Right lung (tissue), 5 donors: ENCODE measurements around the gene ARHGAP45. TPM values are rescaled to one million over a fixed set of nuclear protein-coding genes. Genes with fewer than 3 reads are reported as not detected.

ENCODE experiments used
- DNase-seq, 2 donors: peaks; one replicate each; pipeline ENCODE4 v3.0.0-alpha.2; 2013
- polyA plus RNA-seq, 5 donors: library from polyadenylated mRNA; unstranded; fragments of 120-200 nt; gene quantifications; one replicate each; pipeline versions ENCODE4 v1.2.1 to v1.2.3, GENCODE V29; 2013; ENCODE audit warnings: inconsistent platforms in 1 of 5, low replicate concordance in 1 of 5; ENCODE audit not compliant: insufficient read length in 5 of 5, insufficient read depth in 1 of 5

Gene ARHGAP45
- polyA plus RNA-seq, 5 donors = 7.8 to 15.8 (median 10.2) TPM

DNA sequence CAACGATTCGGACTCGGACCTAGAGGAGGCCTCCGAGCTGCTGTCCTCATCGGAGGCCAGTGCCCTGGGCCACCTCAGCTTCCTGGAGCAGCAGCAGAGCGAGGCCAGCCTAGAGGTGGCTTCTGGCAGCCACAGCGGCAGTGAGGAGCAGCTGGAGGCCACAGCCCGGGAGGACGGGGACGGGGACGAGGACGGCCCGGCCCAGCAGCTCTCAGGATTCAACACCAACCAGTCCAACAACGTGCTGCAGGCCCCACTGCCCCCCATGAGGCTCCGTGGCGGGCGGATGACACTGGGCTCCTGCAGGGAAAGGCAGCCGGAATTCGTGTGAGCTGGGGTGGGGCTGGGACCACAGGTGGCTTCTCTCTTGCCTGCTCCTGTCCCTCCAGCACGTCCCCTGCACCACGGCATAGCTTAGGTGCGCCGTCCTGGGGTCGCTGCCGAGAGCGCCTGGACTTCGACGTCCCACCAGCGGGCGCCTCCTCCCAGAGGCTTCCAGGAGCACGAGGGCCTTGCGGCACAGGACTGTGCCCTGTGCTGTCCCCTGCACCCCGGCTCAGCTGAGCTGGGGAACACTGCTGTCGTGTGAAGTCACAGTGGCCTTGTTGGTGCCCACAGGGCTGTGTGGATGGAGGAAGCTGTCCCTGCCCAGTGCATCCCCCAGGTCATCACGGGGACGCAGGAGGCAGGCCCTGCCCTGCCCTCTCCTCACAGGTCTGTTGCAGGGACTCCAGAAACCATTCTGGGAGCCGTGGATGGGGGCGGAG is 18.9 kb downstream of the ARHGAP45 start:
- DNase-seq = no peak

DNA sequence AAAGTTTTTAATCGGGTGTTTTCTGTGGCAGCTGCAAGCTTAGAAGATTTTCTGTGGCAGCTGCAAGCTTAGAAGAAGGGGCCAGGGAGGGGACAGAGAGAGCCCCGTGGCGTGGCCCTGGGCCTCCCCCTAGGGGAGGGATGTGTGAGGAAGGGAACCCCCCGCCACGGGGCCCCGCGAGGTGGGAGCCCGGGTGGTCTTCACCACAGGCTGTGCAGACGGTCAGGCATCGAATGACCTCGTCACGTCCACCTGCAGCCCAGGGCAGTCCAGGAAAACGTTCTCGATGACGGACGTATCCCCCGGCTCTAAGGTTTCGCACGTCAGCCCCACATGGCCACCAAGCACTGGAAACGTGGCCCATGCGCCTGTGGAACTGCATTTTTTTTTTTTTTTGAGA is 19.6 kb downstream of the ARHGAP45 start:
- no peak for DNase-seq

DNA sequence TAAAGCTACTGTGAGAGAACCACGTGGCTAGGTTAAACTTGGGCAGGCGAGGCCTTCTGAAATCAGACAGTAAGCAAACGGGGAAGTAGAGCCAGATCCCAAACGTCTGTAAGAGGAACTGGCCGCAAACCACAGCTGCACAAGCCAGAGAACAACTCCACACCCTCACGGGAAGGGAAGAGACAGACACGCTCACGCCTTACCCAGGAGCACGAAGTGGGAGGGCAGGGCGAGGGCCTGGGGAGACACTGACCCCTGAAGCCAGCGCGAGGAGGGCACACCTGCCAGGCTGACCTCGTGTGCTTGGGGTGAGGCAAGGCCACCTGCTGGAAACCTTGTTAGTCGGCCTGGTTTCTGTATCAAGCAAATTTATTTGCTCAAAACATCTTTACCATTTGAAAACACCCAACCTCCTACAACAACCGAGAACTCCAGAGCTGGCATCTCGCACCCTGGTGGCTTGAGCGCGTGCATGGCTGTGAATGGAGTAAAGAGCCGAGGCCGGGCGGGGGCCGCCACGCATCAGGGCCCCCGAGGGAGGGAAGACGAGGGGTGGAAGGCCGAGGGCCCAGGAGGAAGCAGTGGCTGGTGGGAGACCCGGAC is 20.9 kb downstream of the ARHGAP45 start:
- no peak for DNase-seq

DNA sequence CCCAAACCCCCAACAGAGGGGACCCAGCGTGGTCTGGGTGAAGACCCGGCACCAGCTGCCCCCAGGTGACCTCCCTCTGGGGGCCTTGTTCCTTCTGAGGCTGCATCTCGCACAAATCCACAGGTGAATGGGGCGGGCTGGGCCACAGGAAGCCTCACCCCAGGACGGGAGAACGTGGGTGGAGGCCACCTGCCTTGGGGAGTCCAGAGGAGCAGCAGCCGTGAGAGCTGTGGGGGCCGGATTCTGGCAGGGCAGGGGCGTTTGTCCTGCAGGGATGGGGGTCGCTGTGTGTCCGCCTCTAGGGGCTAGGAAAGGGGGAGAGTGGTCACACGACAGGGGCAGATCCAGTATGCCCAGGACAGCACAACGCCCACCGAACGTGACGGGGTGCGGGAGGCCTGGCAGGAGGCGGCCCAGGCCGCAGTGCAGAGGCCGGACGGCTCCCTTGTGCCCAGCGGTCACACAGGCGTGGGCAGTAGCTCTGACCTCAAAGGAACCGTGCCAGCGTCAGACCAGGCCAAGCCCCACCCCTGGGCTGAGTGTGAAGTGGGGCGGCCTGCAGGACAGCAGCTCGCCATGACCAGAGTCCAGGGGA is 21.5 kb downstream of the ARHGAP45 start:
- no peak for DNase-seq

DNA sequence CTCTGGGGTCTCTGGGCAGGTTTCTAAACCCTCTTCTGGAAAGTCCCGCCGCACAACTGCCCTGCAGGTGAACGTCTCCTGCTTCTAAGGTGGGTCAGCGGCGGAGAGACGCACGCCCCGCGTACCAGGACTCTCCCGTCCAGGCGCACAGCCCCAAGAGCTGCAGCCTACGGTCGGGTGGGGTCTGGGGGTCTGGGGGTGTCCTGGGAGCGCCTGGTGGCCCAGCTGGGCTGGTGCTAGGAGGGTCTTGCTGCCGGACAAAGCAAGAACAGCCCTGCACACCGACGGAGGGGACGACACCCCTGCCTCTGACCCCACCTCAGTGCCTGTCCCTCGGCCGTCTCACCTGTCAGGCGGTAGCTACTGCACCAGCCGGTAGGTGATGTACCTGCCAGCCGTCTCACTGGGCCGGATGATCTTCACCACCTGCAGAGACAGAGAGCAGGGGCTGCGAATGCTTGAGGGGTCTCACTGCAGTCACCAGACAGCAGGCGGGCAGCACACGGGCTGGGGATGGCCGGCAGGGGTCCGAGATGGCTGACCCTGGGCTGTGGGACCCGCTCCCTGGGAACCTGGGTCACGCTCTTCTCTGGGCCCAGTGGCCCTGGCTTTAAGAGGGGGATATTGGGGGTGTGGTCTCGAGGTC is 22.3 kb downstream of the ARHGAP45 start:
- no peak for DNase-seq

DNA sequence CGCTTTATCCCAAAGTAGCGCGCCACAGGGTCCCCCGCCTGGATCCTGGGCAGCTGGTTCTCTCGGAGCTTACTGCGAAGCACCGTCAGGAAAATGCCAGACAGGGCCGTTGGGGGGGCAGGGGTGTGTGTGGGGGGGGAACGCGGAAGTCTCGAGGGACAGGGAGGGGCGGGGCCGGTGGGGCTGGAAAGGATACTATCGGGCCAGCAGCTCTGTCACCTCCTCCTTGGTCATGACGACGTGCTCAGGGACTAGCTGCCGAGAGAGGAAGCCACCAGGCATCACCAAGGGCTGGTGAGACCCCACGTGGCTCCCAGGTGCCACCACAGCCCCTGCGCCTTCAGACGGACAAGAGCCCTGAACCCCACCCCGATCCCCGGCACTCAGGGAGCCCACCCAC is 22.9 kb downstream of the ARHGAP45 start:
- DNase-seq = no peak

DNA sequence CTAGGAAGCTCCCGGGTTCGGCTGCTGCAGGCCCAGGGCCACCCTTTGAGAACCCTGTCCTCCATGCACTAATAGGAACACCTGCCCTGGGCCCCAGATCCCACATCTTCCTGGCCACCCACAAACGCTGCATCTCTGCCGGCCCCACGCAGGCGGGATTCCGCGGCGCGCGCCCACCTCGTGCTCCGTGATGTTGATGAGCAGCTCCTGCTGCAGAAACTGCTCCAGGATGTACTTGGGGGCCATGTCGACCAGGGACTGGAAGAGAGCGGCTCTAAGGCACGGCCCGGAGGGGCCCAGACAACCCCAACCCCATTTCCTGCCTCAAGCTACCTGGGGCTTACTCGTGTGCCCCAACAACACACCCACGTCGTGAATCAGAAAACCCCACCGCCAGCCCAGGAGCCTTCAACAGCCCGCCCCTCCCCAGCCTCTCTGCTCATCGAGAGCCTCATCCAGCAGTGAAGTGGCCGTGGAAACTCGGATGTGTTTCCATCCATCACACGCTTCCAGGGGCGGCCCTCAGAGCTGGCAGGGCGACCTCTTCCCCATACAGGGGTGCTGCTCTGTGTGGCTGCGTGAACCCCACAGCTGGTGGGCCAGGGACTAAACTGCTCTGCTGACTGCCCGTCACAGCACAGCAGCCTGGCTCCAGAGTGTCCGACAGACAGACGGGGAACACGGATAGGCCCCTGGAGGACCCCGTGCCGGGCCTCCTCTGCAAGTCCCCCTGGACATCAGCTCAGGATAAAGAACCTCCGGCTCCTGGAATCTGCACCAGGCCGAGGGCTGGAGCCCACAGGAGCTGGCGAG is 24.0 kb downstream of the ARHGAP45 start:
- no peak for DNase-seq

DNA sequence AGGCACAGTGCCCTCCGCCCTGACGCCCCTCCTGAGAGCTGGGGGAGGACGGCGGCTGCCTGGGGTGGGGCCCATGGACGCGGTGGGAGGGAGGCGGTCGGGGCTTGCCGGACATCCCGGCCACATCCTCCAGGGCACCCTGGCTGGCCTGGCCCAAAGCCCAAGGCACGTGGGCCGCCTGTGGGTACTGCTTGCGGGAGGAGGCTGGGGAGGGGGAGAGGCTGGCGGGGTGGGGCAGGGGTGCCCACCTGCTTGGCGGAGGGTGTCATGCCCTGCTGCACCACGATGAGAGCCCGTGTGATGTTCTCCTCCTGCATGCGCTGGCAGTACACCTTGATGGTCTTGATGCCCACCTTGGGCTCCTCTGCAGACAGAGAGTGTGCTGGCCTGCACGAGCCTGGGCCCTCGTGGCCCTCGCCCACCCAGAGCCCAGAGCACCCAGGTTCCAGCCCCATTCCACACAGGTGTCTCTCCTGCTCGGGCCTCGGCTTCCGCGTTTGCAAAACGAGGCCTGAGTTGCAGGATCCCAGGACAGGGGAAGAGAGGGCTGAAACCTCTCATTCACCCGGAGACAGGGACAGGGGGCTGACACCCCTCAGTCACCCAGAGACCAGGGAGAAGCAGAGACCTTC is 24.7 kb downstream of the ARHGAP45 start:
- no peak for DNase-seq

DNA sequence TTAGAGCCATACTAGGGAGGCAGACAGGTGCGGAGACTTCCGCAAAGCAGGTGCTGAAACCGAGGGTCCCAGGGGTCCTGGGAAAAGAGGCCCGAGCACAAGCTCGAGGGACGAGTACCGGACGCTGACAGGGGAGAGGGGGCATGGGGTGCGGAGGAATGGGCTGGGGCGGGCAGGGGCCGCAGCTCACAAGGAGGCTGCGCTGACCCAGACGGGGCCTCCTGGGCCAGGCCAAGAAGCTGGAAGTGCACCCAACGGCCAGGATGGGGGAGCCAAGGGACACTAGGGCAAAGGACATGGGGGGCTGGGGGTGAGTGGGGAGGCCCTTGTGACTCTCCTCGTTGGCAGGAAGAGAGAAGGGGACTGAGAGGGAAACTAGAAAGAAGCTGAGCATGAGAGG is 26.4 kb downstream of the ARHGAP45 start:
- DNase-seq = no peak

DNA sequence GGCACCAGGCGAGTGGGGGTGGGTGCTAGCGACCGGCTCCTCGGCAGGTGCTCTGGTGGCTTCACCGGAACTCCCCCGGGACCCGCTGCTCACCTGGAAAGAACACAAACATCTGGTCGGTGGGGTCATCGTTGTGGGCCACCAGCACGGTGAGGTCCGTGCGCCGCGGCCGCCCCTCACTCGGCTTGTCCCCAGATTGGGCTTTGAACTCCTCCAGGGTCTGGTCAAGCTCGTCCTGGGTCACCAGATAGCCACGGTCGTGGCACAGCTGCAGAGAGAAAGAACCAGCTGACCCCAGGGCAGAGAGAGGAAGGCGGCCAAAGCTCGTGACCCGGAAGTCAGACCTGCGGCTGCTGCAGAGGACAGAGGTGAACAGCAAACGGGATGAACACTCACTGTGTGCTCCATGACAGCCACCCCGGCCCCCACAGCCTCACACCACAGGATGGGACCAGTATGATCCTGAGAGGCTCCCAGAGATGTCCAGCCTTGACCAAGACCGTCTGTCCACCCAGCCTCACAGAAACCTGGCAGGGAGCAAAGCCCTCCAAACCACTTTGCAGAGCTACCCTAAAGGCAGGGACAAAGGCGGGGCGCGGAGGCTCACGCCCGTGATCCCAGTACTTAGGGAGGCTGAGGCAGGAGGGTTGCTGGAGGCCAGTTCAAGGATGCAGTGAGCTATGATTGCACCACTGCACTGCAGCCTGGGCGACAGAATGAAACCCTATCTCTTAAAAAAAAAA is 27.0 kb downstream of the ARHGAP45 start:
- no peak for DNase-seq

DNA sequence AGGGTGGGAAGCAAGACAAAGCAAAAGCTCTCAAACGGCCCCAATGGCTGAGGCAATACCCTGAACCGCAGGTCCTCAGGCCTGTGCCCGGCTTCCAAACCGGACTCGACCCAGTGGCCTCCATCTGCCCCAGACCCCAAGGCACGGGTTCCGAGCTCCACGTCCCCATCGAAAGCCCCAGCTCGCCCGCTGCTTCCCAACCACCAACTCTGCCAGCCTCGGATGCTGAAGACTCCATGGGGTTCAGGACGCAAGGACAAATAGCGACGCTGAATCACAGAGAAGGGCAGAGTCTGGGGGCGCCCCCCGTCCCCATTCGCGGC is 27.6 kb downstream of the ARHGAP45 start:
- no peak for DNase-seq

DNA sequence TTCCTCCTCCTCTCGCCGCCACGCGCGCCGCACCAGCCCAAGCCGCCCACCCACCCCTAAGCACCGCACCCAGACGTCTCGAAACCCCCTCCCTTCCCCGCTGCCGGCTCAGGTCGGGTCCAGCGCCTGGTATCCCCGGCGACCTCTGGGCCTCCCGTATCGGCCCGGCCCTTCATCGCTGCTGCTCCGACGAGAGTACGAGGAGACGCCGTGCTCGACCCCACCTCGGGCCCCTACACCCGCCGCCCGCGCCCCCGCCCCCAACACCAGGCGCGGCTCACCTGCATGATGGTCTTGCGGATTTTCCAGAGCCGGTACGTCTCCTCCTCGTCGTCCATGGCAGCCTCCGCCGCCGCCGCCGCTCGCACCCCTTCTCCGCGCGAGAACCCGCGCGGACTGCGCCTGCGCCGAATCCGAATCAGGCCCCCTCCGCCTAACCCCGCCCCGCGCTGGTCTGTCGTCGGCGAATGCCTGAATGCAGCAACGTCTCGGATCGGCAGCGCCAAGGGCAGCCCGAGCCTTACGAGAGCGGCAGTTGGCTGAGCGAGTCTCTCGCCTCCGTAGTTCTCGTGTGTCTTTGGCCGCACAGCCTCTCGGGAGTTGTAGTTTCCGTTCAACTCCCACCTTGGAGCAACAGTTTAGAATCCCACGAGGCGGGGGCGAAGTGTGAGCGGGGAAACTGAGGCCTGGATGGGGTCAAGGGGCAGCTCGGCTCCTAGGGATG is 28.2 kb downstream of the ARHGAP45 start, which contains the start of gene POLR2E:
POLR2E (minus strand) TSS at position 398 of the 724 bp plus-strand sequence; CDS start at position 338, 60 bp downstream.
- DNase-seq = peak; percentile 98 to 99

DNA sequence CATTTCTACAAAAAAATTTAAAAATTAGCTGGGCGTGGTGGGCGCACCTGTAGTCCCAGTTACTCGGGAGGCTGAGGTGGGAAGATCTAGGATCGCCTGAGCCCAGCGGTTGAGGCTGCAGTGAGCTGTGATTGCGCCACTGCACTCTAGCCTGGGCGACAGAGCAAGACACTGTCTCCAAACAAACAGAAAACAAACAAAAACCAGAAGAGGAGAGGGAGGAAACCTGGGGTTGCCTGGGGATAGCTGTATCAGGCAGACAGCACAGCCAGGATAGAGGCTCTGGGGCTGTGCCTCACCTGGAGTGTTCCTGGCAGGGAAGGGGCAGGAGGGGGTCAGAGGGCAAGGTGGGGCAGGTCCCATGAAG is 30.8 kb downstream of the ARHGAP45 start:
- no peak for DNase-seq

DNA sequence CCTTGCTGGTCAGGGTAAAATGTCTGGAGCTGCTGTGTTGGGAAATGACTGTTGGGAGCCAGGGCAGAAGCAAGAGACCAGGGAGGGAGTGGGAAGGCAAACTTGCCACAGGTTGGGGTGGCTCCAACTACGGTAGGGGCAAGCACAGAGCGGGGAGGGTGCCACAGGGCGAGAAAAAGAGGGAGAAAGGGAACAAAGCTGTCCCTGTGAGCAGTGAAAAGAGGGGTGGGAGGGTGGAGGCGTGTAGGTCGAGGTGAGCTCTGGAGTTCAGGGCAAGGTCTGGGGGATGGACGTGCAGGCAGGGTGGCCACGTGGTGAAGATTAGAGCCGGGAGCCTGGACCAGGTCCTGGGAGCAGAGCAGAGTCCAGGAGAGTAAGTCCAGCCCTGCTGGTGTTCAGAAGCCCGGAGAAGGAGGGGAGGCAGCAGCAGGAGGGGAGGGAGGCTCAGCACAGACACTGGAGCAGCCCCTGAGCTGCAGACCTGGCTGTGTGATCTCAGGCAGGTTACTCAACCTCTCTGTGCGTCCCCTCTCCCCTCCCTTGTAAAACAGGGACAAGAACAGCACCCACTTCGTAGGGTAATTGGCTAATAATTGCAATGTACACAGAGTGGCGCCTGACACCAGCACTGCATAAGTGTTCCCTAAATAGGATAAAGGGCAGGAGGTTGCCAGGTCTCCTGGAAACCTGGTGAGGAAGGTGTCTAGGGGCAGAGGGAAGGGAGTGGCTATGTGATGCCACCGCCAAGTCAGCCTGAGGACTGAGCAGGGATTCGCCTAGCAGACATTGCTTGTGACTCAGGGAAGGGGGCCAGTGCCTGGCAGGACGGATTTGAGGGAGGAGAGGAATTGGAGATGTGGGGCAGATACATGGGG is 31.4 kb downstream of the ARHGAP45 start:
- DNase-seq = no peak

DNA sequence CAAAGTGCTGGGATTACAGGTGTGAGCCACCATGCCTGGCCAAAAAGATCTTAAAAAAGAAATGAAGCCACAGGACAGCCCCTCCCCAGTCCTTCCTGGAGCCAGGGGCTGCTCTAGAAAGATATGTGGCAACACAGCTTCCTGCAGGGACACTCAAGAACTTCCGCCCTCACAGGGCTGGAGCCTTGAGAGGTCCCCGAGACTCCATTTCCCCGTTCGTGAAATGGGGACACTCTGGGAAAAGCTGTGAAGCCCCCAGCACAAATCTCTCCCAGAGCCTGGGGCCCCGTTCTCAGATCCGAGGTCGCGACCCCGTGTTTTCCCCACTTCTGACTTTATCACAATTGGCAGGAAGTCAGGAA is 34.4 kb downstream of the ARHGAP45 start:
- DNase-seq = peak in 1 of 2 donors; percentile 63

DNA sequence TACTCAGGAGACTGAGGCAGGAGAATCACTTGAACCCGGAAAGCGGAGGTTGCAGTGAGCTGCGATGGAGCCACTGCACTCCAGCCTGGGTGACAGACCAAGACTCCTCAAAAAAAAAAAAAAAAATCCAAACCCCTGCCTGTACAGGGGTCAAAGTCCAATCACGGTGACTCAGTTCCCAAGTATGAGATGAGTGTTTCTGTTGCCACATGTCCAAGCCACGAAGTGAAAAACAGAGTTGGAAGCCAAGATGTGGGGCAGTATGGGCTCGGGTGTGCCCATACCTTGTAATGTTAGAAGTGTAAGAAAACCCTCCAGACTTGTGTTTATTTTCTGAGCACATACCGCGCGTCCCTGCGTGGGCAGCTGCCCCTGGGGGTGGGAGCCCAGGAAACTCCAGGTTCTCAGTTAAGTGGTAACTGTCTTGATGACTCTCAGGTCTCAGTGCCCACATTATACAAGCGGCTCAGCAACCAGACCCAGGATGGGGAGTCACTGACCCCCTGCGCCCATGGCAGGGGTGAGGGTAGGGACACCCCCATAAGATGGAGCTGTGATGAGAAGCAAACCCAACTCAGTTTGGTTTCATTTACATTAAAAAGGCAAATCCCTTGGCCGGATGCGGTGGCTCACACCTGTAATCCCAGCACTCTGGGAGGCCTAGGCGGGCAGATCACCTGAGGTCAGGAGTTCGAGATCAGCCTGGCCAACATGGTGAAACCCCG is 35.6 kb downstream of the ARHGAP45 start:
- no peak for DNase-seq

DNA sequence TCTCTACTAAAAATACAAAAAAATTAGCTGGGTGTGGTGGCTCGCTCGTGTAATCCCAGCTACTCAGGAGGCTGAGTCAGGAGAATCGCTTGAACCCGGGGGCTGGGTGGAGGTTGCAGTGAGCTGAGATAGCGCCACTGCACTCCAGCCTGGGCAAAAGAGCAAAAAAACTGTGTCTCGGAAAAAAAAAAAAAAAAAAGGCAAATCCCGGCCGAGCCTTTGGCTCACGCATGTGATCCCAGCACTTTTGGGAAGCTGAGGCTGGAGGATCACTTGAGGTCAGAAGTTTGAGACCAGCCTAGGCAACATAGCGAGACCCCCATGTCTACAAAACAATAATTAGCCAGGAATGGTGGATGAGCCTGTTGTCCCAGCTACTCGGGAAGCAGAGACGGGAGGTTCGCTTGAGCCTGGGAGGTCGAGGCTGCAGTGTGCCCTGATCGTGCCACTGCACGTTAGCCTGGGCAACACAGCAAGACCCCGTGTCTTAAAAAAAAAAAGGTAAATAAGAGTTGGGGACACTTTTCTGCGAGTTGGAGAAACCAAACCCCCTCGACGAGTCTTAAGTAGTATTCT is 36.3 kb downstream of the ARHGAP45 start:
- no peak for DNase-seq
